Activated gamma-delta T cell (primary cell): Measurements from ENCODE around the gene KIAA1671.

Experiments used
- DNase-seq: peaks from one replicate; lab custom pipeline; 2025; lab: John Stamatoyannopoulos, UW

KIAA1671 gene

GRCh38 chr22:25014896-25015755 lies 62.6 kb downstream of the KIAA1671 start:
- no peak for DNase-seq

GRCh38 chr22:25016311-25016710 lies 63.8 kb downstream of the KIAA1671 start:
- no peak for DNase-seq

GRCh38 chr22:25018009-25018408 lies 65.5 kb downstream of the KIAA1671 start:
- no peak for DNase-seq

DNA sequence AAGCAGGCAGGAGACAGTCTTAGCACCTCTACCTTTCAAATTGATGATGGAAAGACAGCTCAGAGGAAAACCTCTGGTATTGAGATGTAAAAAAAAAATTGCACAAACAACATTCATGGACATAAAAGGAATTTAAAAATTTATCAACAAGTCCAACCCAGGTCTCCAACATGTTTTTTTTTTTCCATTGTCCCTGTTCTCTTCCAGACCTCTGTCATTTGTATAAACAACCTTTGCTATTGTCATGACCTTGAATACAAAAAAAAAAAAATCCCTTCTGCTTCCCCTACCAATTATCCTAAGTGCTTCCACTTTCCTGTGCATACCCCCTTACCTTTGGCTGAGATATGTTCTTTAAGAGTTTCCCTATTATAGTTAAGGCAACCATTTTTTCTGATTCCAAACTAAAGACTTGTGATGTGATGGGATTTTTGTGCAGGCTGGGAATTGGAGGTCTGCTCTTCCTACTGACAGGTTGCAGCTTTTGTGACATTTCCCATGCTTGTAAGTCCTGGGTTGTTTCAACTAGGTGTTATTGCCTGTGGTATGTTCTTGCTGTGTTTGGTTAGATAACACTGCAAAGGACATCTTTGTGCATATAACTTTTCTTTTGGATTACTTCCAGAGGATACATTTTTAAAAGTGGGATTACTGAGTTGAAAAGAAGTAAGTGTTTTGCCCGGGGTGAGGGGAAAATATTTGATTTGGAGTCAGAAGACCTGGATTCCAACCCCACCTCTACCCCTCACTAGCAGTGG lies 67.1 kb downstream of the KIAA1671 start:
- no peak for DNase-seq

DNA sequence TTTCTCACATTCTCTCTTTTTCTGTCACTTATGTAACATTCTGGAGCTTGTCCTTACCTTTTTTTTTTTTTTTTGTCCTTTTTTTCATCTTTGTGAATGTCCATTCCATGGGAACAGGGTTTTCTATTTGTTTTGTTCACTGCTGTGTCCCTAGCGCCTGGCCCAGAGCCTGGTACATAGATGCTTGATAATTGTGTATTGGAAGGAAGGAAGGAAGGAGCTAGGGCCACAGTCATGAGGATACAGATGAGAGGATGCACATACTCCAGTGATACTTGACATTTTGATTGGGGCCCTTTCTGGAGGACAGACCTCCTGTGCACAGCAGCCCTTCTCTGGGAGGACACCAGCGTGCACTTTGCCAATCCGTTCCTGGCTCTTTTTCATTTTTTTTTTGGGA lies 68.9 kb downstream of the KIAA1671 start:
- no peak for DNase-seq

DNA sequence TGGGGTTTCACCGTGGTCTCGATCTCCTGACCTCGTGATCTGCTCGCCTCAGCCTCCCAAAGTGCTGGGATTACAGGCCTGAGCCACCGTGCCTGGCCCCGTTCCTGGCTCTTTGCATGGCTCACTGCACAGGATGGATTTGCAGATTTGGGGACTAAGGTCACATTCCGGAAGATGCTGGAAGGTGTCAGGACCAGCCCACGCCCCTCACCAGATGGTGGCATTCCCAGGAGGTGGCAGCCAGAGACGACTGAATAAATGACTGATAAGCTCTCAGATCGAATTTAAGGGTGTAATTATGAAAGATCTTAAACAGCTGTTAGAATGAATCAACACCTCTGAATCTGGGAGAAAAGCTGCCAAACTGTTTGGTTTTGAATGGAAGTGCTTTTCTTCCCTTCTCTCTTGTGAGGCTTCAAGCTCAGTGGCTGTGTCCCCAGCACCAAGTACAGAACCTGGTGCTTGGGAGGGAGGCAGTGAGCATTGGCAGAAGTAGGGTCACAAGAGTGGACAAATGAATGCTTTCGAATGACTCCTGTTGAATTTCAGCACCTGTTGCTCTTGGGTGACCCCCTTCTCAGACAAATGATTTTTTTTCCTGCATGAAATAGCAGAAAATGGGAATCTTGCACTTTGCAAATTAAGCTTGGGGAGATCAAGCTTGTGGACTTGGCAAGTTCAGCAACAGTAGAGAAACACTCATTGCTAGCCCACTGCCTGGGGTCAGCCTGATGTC lies 69.6 kb downstream of the KIAA1671 start:
- DNase-seq = no peak

GRCh38 chr22:25023879-25024278 lies 71.4 kb downstream of the KIAA1671 start:
- no peak for DNase-seq

GRCh38 chr22:25024895-25025294 lies 72.4 kb downstream of the KIAA1671 start:
- DNase-seq = no peak

- DNase-seq = no peak
Observed at GRCh38 chr22:25025491-25026400, 73.2 kb downstream of the KIAA1671 start.

DNA sequence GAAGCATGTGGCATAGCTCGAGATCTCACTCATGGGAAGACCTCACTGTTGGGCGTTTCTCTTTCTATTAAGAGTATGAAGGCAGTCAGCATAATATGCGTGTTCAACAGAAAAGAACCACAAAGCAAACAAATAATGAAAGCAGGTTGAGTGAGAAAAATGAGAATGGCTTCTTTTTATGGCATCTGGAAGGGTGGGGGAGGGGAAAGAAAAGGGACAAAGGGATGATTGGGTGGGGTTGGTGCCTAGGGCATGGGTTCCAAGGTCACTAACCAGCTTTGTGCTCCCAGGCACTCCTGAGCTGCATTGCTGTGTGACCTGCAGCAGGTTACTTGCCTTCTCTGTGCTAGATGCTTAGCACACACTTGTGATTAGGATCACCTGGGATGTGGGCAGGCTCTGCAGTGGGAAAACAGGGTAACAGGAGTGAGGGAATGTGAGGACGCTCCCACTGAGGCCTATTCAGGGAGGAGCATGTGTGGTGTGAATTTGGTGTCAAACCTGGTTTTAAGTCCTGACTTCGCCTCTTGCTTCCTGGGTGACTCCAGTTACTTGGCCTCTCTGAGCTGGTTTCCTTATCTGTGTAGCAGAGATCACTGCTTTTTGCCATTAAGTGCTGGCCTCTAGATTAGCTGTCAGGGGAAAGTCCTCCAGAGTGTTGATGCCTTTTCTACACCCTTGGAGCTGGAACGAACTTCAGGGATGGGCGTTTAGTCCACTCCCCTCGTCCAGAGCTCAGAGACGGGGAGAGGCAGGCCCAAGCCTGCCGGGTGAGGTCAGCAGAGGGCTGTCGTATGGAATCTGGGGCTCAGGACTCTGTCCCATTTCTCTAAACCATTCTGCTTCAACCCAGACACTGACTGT lies 74.8 kb downstream of the KIAA1671 start:
- DNase-seq = no peak

DNA sequence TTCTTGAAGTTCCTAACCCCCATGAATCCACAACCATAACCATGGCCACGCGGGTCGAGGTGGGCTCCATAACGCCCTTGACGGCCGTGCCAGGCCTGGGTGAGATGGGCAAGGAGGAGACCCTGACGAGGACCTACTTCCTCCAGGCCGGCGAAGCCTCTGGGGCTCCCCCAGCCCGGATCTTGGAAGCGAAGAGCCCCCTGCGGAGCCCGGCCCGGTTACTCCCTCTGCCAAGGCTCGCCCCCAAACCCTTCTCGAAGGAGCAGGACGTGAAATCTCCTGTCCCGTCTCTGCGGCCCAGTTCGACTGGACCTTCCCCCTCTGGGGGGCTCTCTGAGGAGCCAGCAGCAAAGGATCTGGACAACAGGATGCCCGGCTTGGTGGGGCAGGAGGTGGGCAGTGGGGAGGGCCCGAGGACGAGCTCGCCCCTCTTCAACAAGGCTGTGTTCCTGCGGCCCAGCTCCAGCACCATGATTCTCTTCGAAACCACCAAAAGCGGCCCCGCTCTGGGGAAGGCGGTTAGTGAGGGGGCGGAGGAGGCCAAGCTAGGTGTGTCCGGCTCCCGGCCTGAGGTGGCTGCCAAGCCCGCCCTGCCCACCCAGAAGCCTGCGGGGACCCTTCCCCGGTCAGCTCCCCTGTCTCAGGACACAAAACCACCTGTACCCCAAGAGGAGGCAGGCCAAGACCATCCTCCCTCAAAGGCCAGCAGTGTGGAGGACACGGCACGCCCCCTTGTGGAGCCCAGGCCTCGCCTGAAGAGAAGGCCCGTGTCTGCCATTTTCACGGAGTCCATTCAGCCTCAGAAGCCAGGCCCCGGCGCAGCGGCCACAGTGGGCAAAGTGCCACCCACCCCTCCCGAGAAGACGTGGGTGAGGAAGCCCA lies 75.7 kb downstream of the KIAA1671 start:
- DNase-seq = no peak

DNA sequence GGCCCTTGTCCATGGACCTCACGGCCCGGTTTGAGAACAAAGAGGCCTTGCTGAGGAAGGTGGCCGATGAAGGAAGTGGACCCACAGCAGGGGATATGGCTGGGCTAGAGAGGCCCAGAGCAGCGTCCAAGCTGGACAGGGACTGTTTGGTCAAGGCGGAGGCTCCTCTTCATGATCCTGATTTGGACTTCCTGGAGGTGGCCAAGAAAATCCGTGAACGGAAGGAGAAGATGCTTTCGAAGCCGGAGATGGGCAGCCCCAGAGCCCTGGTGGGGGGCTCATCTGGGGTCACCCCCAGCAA lies 76.3 kb downstream of the KIAA1671 start:
- no peak for DNase-seq

- no peak for DNase-seq
Observed at GRCh38 chr22:25029181-25029580, 76.7 kb downstream of the KIAA1671 start.

DNA sequence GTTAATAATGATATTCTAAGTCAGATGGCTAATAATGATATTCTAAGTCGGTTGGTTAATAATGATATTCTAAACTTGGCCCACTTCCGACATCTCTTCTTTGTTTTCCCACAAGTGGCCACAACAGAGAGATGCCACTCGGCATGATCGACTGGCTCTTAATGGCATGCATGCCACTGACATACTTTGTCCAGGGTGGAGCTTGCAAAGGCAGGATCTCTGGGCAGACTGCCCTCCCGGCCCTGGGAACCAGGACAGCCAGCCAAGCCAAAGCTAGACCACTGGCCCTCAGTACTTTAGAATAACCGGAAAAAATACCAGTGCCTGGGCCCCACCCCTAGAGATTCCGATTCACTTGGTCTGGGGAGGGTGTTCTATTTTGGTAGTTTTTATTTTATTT lies 78.1 kb downstream of the KIAA1671 start:
- no peak for DNase-seq

- no peak for DNase-seq
Observed at GRCh38 chr22:25032066-25032465, 79.5 kb downstream of the KIAA1671 start.

GRCh38 chr22:25035715-25036114 lies 83.2 kb downstream of the KIAA1671 start:
- DNase-seq = no peak

DNA sequence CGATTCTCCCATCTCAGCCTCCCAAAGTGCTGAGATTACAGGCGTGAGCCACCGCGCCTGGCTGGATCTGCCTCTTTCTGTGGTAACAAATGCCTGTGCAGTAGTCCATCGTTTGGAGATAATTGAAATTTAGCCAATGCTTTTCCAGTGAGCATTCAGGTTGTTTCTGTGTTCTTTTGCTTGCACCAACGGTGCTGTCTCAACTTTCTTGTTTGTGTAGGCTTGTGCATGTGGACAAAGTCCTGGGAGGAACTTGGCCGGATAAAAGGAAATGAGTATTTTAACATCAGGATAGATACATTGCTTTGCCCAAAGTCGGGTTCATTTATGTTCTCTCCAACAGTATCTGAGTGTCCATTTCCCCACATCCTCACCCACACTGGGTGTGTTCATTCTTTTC lies 85.7 kb downstream of the KIAA1671 start:
- no peak for DNase-seq

GRCh38 chr22:25038771-25039170 lies 86.3 kb downstream of the KIAA1671 start:
- DNase-seq = no peak

DNA sequence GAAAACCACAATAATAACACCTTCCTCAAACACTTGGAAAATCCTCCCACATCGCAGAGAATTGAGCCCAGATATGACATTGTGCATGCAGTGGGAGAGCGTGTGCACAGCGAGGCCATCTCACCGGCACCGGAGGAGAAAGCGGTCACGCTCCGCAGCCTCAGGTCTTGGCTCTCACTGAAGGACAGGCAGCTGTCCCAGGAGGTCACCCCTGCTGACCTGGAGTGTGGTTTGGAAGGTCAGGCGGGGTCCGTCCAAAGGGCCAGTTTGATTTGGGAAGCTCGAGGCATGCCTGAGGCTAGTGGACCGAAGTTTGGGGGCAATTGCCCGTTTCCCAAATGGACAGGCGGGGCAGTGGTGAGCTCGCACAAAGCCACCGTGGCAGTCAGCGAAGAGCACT lies 86.7 kb downstream of the KIAA1671 start:
- no peak for DNase-seq

GRCh38 chr22:25039754-25040153 lies 87.2 kb downstream of the KIAA1671 start:
- DNase-seq = no peak
